GM18909 (cell line): ENCODE data around the gene TNRC6C.

ENCODE experiments used
- ATAC-seq: cut with Tn5 transposase; IDR thresholded peaks from one replicate; pipeline ENCODE4 v1.9.1; 2021; ENCODE audit warnings: mild to moderate bottlenecking; ENCODE audit not compliant: unreplicated experiment, poor library complexity

The TNRC6C gene

DNA sequence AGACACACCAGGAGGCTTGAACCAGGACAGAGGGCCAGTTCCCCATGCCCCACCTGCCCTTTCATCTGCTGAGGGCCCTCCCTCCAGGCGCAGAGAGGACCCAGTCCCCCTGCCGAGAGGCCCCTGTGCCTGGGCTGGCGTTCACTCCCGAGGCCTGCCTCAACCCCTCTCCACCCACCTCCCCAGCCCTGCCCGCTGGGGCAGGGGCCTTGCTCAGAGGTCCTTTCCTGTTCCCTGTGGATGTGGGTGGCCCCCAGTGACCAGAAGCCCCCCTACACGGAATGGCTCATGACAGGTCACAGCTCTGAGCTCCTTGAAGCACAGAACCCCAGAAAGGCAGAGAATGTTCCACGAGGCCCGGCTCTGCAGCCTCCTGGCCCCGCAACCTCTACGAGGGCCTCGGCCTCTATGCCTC is 163.3 kb downstream of the TNRC6C start:
- no peak for ATAC-seq

DNA sequence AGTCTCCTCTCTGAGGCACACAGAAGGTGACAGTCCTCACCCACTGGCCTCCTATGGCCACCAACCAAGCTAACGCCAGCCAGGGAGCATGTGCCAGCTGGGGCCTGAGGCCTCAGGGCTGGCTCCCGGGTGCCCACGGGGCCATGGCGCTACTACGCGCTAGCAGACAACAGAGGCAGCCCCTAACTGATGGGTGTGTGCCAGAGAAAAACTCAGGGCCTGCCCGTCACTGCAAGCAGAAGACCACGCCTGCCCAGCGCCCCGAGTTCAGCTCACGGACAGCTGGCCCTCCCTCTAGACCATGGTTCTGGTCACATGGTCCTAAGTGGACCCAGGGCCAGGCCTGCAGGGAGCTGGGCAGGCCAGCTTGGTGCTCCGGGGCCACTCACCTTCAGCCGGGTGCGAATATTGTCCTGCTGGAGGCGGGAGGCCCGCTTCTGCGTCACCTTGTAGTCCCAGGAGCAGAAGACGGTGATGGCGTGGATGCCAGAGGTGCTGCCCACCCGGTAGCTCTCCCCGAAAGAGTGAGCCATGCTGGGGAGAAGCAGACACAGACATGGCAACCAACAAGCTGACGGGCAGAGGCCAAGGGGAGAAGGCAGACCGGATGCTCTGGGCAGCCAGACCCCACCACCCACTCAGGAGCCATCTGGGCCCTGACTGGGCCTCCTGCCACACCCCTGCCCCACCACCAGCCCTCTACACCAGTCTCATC is 163.9 kb downstream of the TNRC6C start:
- no peak for ATAC-seq

DNA sequence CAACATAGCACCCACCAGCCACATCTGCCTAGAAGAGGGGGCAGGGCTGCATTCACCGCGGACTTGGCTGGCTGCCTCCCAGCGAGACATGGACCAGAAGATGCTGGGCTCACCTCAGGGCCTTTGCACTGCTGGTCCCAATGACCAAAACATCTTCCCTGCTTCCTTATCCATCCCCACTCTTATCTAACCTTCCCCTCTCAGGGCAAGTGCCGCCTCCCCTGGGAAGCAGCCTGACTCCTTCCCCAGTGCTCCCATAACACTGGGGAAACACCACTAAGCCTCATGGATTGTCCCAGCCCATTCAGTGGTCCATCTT is 164.4 kb downstream of the TNRC6C start:
- ATAC-seq, result no peak

GRCh38 chr17:78123258-78123929 is 164.9 kb downstream of the TNRC6C start:
- no peak for ATAC-seq

- ATAC-seq, result no peak
Observed at GRCh38 chr17:78124081-78124835, 165.8 kb downstream of the TNRC6C start.

GRCh38 chr17:78124836-78125137 is 166.3 kb downstream of the TNRC6C start:
- no peak for ATAC-seq

GRCh38 chr17:78125138-78125913 is 166.8 kb downstream of the TNRC6C start:
- no peak for ATAC-seq

- ATAC-seq, result no peak
Observed at GRCh38 chr17:78125976-78126894, 167.7 kb downstream of the TNRC6C start.

DNA sequence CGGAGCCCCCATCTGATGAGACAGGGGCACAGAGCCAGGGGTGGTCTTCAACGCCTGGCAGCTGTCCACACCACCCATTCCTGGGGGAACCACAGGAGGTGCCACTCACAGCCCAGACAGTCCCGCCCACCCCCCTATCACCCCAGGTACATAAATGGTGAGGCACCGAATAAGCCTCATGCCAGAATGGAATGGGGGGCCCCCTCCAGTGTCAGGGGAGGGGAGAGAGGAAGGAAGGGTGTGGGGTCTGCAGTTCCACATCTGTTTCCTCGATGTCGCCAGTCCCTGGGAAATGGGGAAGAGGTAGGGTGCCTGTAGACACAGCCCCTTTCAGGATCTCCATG is 168.4 kb downstream of the TNRC6C start:
- ATAC-seq, result no peak

DNA sequence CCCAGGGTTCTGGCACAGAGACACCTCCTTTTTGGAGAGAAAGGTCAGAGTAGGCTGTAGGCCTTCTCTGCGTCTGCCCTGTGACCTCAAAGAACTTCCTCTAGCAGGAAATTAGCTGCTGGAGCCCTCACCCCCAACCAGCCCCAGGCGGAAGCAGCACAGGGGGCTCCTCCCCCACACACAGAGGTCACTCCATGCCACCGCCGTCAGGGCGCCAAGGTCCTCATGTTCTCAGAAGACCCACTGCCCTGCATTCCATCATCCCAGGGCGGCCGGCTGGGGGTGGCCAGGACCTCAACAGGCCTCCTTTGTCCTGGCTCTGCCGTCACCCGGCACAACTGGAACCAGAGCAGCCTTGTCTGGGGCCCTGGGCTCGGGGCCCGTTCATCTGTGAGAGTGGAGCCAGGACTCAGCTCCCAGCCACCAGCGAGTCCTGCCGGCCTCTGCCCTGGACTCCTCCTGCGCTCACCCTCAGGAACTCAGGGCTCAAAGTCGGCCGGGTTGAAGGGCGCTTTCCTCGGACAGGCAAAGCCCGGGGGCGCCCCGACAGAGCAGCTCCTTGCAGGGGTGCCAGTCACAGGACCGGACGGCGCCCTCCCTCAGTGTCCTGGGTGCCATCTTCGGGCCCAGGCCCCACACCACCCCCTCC is 168.9 kb downstream of the TNRC6C start:
- ATAC-seq, result no peak

DNA sequence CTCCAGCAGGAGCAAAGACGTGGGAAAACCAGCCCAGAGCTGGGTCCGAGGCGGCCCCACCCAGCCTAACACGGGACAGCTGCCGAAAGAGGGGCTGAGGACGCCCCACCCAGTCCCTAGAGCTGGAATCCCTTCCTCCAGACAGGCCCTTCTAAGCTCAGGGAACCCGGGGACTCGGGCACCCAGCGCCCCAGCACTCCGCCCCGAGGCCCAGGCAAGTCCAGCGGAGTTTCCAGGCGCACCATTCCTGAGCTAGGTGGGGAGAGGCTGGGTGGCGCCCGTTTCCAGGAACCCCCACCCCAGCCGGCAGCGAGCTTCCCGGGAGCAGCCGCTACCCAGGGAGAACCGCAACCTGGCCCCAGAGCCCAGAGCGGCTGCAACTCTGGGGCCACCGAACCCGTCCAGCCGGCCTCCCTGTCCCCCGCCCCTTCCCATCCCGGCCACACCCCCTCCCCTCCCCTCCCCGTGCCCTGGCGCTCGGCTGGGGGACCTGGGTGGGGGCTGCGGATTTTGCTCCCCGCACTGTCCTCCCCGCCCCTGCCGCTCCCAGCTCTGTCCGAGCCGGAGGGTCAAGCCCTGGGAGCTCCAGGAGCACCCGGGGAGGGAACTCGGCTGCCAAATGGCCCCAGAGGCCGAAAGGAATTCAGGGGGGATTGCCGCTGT is 169.5 kb downstream of the TNRC6C start:
- ATAC-seq, result no peak

DNA sequence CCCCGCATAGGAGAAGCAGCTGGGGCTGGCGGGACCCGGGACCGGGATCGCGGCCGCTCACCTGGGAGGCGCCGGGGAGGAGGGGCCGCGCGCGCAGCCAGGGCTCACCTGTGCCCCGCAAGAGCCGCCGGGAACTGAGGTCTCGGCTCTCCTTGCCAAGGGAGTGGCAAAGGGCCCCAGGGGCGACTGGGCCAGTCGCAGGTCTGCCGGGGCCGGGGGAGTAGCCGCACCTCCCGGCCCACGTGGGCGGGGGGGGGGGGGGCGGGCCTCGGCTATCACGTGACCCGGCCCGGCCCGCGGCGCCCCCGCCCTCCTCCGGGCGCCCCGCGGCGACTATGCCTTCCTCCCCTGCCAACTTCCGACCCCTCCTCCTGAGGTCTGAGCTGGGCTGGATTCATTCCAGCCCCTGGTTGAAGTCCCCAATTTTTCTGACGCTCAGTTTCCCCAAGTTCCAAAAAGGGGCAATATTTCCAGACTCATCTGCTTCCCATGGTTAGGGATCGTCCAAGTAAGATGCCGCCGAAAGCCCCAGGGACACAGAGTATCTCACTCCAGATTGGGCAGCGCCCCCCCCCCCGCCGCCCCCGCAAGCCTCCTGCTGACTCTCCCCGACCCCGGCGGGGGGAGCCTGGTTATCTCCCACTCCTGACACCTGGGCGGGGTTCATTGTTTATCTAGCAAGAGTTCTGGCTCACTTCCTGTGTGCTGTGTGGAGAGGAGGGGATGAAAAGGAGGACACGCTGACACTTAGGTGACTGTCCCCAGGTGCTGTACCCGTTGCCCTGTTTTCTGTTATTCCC is 170.2 kb downstream of the TNRC6C start, which contains the start of gene TMC6:
Gene TMC6, minus strand, starts transcription at position 205 of the 800 bp plus-strand sequence. CDS start 1,923 bp downstream, outside the sequence.
- no peak for ATAC-seq

DNA sequence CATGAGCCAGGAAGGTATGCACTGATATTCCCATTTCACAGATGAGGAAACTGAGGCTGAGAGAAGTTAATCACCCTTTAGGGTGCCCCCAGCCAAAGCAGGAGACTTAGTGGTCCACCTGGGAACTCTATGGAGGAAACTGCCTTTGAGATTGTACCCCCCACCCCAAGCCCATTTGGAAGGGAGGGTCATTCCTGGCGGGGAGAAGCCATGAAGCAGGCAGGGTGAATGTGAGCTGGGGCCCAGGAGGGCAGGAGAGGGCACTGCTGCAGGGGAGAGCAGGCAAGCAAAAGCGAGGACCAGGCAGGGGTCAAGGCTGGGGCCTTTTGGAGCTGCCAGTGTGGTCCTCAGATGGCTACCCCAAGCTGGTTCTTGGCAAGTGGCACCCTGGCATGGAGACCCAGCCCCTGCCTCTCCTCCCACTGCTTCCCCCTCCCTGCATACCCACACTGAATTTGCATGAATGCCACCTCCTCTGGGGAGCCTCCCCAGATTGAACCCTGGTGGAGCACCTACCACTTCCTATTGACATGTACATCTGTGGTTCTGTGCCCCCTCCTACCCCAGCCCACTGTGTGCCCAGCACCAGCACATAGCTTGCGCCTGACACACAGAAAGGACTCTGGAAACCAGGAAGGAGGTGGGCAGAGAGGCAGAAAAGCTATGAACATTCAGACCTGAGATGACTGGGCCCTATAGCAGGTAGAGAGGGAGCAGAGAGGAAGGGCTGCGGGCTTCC is 171.0 kb downstream of the TNRC6C start:
- no peak for ATAC-seq

DNA sequence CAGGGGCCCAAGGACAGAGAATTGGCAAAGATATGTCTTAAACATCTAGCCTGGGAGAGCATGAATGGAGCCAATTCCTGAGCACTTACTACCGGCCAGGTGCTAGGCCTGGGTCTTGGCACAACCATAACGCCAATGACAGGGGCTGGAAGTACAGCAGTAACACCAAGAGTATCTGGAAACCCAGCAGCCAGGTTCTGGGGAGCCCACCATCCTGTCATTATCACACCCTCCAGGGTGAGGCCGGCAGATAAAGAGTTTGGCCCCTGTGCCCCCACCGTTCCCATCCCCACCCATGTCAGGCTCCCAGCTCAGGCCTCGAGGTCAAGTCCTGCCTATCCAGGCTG is 171.6 kb downstream of the TNRC6C start:
- no peak for ATAC-seq

- peak; percentile 22 for ATAC-seq
Observed at GRCh38 chr17:78130437-78131101, 172.1 kb downstream of the TNRC6C start, which contains the start of gene TMC8. Gene TMC8, plus strand, starts transcription at chr17:78130771. Its CDS starts 818 bp downstream, at chr17:78131589.

DNA sequence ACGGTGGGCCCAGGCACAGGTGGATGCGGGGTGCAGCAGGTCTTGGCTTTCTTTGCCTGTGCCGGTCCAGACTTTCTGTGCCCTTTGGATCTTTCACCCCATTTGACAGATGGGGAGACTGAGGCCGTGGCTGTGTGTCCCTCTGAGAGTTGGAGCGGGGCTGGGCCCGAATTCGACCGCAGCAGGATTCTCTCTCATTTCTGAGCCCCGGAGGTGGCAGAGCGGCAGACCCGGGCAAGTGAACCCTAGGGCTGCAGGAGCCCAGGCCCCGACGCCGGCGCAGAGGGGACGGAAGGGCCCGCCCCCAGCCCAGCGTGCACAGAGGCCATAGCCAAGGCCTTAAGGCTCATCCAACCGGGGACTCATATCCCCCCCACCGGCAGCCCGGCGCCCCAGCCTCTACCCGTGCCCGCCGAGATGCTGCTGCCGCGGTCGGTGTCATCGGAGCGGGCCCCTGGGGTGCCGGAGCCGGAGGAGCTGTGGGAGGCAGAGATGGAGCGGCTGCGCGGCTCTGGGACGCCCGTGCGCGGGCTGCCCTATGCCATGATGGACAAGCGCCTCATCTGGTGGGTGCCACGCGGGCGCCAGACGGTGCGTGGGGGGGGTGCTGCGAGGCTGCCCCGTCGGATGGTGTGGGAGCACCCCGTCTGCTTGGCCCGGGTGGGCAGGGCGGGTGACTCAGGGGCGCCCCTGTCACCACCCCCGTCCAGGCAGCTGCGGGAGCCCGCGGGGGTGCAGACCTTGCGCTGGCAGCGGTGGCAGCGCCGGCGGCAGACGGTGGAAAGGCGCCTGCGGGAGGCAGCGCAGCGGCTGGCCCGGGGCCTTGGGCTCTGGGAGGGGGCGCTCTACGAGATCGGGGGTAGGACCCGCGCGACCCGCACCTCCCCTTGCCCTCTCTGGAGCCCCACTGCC is 172.9 kb downstream of the TNRC6C start:
- no peak for ATAC-seq
